Kasumi-1 (cell line): ENCODE data around the gene LMX1B.

ENCODE experiments used
- DNase-seq, 2 experiments: peaks; one replicate each; lab custom pipeline; 2025; lab: John Stamatoyannopoulos, UW

Gene LMX1B

GRCh38 chr9:126676685-126677143 is 63.0 kb downstream of the LMX1B start:
- DNase-seq, result no peak

DNA sequence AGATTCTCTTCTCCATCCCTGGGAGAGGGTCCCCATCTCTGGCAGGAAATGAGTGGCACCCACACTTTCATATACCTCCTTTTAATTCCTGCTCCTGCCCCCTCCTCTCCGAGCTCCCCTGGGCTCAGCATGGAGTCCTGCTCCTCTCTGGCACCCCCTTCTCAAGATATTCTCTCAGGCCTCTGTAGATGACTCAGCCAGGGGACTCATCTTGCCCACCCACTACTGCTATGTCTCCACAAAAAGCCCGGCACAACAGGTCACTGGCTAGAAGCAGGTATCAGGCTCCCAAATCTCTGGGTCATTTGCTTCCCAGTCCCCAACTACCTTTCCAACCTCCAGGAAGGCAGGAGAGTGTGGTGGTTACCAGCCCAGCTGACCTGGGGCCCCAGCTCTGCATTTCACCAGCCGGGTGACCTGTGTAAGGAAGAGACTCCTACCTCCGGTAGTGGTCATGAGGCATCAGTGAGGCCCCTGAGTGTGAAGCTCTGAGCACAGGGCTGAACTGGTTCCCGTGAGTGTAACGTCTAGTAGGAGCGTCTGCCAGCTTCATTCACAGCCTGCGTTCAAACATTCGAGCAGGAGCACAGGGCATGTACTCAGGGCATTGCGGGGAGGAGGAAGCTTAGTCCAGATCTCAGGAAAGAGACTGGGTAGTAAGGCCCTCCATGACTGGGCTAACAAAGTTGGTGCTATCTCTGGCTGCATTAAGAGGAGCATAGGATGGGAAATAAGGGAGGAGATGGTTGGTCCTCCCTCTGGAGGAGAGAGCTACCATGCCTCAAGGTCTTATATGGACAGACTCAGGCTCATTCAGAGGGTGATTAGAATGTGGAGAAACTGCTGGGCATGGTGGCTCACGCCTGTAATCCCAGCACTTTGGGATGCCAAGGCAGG is 63.7 kb downstream of the LMX1B start:
- DNase-seq, result no peak

GRCh38 chr9:126678989-126679388 is 65.3 kb downstream of the LMX1B start:
- no peak for DNase-seq

- DNase-seq, result no peak
Measured at GRCh38 chr9:126681336-126681735, 67.6 kb downstream of the LMX1B start.

DNA sequence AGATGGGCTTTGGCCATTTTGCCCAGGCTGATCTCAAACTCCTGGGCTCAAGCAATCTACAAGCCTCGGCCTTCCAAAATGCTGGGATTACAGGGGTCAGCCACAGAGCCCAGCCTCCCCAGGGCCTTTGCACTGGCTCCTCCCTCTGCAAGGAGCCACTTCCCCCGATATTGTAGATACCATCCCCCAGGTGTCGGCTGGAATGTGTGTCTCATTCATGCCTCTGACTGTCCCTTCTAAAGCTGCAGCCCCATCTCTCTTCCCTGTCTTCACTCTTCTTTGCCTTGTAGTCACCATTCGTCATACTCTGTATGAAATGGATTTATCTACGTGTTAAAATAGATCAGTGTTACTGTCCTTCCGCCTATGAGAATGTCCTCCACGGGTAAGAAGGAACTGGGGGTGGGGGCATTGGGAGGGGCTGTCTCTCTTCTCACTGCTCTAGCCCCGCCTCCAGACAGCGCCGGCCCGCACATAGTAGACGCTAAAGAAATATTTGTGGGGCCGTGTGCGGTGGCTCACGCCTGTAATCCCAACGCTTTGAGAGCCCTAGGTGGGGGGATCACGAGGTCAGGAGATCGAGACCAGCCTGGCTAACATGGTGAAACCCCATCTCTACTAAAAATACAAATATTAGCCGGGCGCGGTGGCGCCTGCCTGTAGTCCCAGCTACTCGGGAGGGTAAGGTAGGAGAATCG is 68.5 kb downstream of the LMX1B start:
- DNase-seq, result no peak

GRCh38 chr9:126682928-126683697 is 69.4 kb downstream of the LMX1B start:
- no peak for DNase-seq

- no peak for DNase-seq
Measured at GRCh38 chr9:126683698-126684044, 69.9 kb downstream of the LMX1B start.

DNA sequence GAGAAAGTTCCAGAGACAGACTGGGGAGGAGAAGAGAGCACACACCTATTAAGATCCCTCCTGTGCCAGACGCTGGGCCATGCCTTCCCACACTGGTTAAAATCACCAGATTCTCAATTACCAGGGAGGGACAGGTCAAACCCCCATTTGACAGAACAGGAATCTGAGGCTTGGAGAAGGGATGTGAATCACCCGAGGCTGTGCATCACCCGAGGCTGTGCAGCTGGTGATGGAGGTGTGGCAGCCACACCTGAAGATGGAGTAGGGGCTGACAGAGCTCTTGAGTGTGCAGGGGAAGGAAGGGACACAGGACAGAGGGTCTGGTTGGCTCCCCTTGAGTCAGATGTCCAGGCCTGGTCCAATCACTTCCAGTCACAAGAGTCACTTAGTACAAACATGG is 70.6 kb downstream of the LMX1B start:
- no peak for DNase-seq

DNA sequence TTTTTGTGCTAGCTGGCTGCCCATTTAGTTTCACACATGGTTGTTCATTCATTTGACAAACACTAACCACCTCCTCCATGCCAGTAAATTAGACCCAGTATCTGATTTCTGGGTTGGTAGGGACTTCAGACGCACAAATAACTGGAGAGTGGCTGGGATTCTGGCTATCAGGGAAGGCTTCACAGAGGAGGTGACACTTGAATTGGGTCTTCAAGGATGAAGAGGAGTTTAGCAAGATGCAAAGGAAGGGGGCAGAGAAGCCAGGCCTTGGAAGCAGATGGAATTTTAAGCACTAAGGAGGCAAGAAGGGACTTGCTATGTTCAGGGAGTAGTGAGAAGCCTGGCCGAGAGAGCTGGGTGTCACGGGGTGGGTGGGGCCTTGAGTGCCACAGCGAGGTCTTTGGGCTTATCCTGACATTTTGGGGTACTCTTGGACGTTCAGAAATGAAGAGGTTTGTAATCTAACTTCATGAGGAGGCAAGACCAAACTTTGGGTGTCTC is 71.3 kb downstream of the LMX1B start:
- DNase-seq, result no peak

DNA sequence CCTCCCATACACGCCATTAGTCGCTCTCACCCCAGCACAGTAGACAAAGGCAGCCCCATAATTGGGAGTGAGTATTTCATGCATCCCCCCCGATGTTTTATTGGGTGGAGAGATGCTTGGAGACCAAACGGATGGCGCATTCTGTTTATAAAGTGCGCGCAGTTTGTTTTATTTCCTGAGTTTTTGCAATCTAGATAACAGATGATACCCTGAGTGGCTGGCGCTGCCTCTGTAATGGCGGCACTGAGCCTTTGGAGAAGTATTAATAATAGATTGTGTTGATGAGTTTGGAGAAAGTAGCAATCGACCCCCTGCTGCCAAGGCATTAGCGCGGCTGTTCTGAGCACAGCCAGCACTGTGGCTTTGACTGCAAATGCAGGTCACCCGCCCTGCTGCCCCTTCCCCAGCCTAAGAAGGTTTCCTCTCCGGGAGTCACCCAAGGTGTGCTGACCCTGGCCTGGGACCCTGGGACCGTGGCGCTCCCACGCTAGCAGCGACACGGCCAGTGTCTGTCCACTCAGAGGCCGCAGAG is 74.3 kb downstream of the LMX1B start:
- DNase-seq, result no peak

- DNase-seq, result no peak
Measured at GRCh38 chr9:126688617-126689016, 74.9 kb downstream of the LMX1B start.

GRCh38 chr9:126689027-126689825 is 75.5 kb downstream of the LMX1B start:
- DNase-seq, result no peak

- peak in 1 of 2 experiments; percentile 29 for DNase-seq
Measured at GRCh38 chr9:126690431-126691051, 76.8 kb downstream of the LMX1B start.

DNA sequence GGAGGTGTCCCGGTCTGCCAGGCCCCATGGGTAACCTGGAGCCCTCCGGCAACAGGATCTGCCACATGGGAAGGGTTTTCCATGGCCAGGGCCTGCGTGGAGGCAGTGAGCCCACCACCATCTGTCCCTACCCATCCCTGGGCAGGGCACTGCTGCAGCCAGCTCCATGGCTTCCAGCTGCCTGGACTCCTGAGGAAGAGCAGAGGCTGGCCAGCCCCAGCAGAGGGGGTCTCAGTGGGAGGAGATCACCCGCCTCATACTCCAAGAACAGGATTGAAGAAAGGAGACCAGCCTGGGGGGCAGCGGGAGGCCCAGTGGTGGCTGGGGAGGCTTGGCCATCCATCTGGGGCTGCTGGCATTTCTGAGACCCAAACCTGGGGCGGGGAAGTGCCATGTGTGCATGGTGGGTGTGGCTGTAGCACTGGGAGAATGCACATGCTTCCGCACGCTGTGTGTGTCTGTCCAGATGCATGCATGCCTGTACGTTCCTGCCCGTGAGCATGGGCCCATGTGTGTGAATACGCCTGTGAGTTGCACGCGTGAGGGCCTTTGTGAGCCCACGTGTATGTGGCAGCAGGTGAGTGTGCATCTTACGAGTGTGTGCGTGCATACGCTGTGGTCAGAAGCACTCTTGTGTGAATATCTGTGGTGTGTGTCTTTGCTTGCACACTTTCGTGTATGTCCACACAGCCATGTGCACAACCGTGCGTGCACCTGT is 78.5 kb downstream of the LMX1B start:
- no peak for DNase-seq

GRCh38 chr9:126692759-126693427 is 79.2 kb downstream of the LMX1B start:
- DNase-seq, result no peak

DNA sequence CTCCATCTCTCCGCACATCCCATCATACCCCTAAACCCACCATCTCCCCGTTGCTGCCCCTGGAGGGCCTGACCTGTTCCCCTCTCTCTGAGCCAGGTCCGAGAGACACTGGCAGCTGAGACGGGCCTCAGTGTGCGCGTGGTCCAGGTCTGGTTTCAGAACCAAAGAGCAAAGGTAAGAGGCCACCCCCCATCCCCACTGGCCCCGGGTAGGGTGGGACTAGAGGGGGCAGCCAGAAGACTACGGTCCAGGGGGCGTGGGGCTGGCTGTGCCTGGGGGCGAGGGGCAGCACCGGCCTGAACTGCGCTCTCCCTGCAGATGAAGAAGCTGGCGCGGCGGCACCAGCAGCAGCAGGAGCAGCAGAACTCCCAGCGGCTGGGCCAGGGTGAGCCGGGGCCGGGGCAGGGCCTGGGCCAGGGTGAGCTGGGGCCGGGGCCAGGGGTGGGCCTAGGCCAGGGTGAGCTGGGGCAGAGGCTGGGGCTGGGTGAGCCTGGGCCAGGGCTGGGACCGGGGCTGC is 79.8 kb downstream of the LMX1B start:
- DNase-seq, result no peak

GRCh38 chr9:126694206-126695081 is 80.7 kb downstream of the LMX1B start:
- no peak for DNase-seq

DNA sequence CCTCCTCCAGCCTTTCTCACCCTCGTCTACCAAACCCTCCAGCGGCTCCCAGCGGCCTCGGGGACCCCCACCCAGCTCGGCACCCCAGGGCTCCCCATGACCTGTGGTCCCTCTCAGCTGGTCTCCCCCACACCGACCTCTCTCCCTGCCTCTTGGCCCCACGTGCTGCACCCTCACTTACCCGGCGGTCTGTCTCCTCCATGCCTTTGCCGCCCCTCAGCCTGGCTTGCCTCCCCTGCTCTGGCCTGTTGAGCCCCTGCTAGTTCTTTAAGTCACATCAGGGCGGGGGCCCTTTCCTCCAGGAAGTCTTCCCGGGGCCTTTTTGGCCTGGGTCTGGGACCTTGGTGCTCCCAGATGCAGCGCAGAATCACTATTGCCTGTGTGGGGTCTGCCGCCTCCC is 81.5 kb downstream of the LMX1B start:
- no peak for DNase-seq
